GM10248 (cell line): ENCODE results near the gene TRIOBP.
A peak's percentile ranks its signal among the peaks of the same experiment; 100 is the strongest.
"Not testable (repeated sequence)": the region's sequence is repeated elsewhere in the genome, so short reads cannot be mapped to it uniquely, and the experiment has no call there.

ENCODE experiments used
- CTCF ChIA-PET: fragments of 300-600 bp; sonication (Branson Sonifier 250); formaldehyde crosslinking; extraction: SDS; loops from one replicate; lab custom pipeline; 2021; ENCODE audit warnings: antibody characterized with exemption; lab: Yijun Ruan, JAX
- POLR2A ChIA-PET: fragments of 350-650 bp; sonication (Branson Sonifier 250); formaldehyde crosslinking; extraction: SDS; loops from one replicate; lab custom pipeline; 2020; ENCODE audit warnings: antibody characterized with exemption; lab: Yijun Ruan, JAX
- DNase-seq: peaks from one replicate; pipeline ENCODE4 v3.0.0; 2012; ENCODE audit errors: extremely low spot score
- CTCF ChIP-seq: IDR thresholded peaks from 2 replicates; pipeline ENCODE4 v1.5.1; 2012; ENCODE audit warnings: mild to moderate bottlenecking, low read depth; ENCODE audit errors: extremely low read depth, missing control alignments, control extremely low read depth

TRIOBP gene

GRCh38 chr22:37684803-37685615, 11.8 kb upstream of the TRIOBP start:
- ChIA-PET CTCF (interaction anchor here (1.1 to 21.1 kb wide), 7 partner anchors 19 to 77 kb away, joined by 3 to 315 read pairs (median 6); partner anchors contain the start of genes GGA1, LGALS1, PDXP and SH3BP1), POLR2A (no interaction called here)
- no peak for TF ChIP-seq CTCF
- no peak for DNase-seq

GRCh38 chr22:37686002-37686982, 10.6 kb upstream of the TRIOBP start, which contains the start of gene NOL12:
Gene NOL12, plus strand, starts transcription at chr22:37686343. Its CDS starts 50 bp downstream, at chr22:37686393.
- DNase-seq, result peak; percentile 89
- ChIA-PET POLR2A (no interaction called here), CTCF (interaction anchor here (1.1 to 21.1 kb wide), 8 partner anchors 21 to 131 kb away, joined by 3 to 315 read pairs (median 4); partner anchors contain the start of genes GGA1, LGALS1, PDXP and SH3BP1)
- TF ChIP-seq CTCF, result no peak

GRCh38 chr22:37690407-37690806, 6.4 kb upstream of the TRIOBP start:
- CTCF ChIA-PET, result no interaction called here
- POLR2A ChIA-PET, result no interaction called here
- TF ChIP-seq CTCF, result no peak
- DNase-seq, result no peak

GRCh38 chr22:37690901-37691504, 5.8 kb upstream of the TRIOBP start:
- DNase-seq, result no peak
- TF ChIP-seq CTCF, result no peak
- CTCF ChIA-PET, result no interaction called here
- POLR2A ChIA-PET, result interaction anchor here (0.5 to 0.6 kb wide), 2 partner anchors 46 to 708 kb away, joined by 3 to 4 read pairs; no protein-coding TSS in a partner anchor

GRCh38 chr22:37692627-37693285, 4.1 kb upstream of the TRIOBP start:
- DNase-seq, result no peak
- TF ChIP-seq CTCF, result no peak
- POLR2A ChIA-PET, result no interaction called here
- CTCF ChIA-PET, result interaction anchor here (0.8 to 5.0 kb wide), 6 partner anchors 12 to 125 kb away, joined by 3 to 27 read pairs (median 4); no protein-coding TSS in a partner anchor

- DNase-seq, result not testable (repeated sequence)
- CTCF ChIA-PET, result interaction anchor here (2.5 to 5.0 kb wide), 2 partner anchors 13 to 51 kb away, joined by 13 to 27 read pairs; no protein-coding TSS in a partner anchor
- POLR2A ChIA-PET, result interaction anchor here (0.6 to 0.7 kb wide), 2 partner anchors 8 to 19 kb away, joined by 3 to 4 read pairs; partner anchors contain the start of gene LGALS1
These were observed 2.7 kb upstream of the TRIOBP start for GRCh38 chr22:37694131-37694530.

GRCh38 chr22:37696260-37696656, 590 bp upstream of the TRIOBP start:
- CTCF ChIA-PET, result interaction anchor here (1.1 to 5.0 kb wide), 7 partner anchors 13 to 90 kb away, joined by 3 to 27 read pairs (median 4); no protein-coding TSS in a partner anchor
- DNase-seq, POLR2A ChIA-PET: not testable (repeated sequence)
